HEK293 (cell line): ENCODE results near the gene CYP3A7.

ENCODE experiments used
- CTCF ChIP-seq: fragments of 450-650 bp; formaldehyde crosslinking; IDR thresholded peaks from 2 replicates; pipeline ENCODE4 v1.5.1; 2016; ENCODE audit warnings: missing biosample characterization, missing genetic modification characterization
- REST ChIP-seq: fragments of 450-650 bp; formaldehyde crosslinking; IDR thresholded peaks from 2 replicates; pipeline ENCODE4 v1.5.1; 2016; ENCODE audit warnings: missing biosample characterization, missing genetic modification characterization
- SALL2 ChIP-seq: fragments of 450-650 bp; formaldehyde crosslinking; IDR thresholded peaks from 2 replicates; pipeline ENCODE4 v1.5.0; 2017; ENCODE audit warnings: missing biosample characterization, mild to moderate bottlenecking, missing genetic modification characterization, borderline replicate concordance
- TCF7L2 ChIP-seq: IDR thresholded peaks from 2 replicates; pipeline ENCODE4 v1.6.1; 2011; ENCODE audit warnings: low read depth, mild to moderate bottlenecking, inconsistent platforms, low read length, moderate library complexity, borderline replicate concordance
- TRIM28 ChIP-seq: IDR thresholded peaks from 2 replicates; pipeline ENCODE4 v1.6.1; 2011; ENCODE audit warnings: low read length, control low read depth, borderline replicate concordance
- YY1 ChIP-seq: fragments of 450-650 bp; formaldehyde crosslinking; IDR thresholded peaks from 2 replicates; pipeline ENCODE4 v1.5.1; 2018; ENCODE audit warnings: missing biosample characterization, missing genetic modification characterization
- ZBTB49 ChIP-seq: fragments of 450-650 bp; formaldehyde crosslinking; IDR thresholded peaks from 2 replicates; pipeline ENCODE4 v1.5.1; 2016; ENCODE audit warnings: missing biosample characterization, missing genetic modification characterization, low read depth
- ZNF174 ChIP-seq: fragments of 450-650 bp; formaldehyde crosslinking; IDR thresholded peaks from 2 replicates; pipeline ENCODE4 v1.5.0; 2017; ENCODE audit warnings: missing biosample characterization, mild to moderate bottlenecking, missing genetic modification characterization
- ZNF221 ChIP-seq: fragments of 450-650 bp; formaldehyde crosslinking; IDR thresholded peaks from 2 replicates; pipeline ENCODE4 v1.5.1; 2017; ENCODE audit warnings: missing biosample characterization, missing genetic modification characterization, borderline replicate concordance
- ZNF24 ChIP-seq: fragments of 450-650 bp; formaldehyde crosslinking; IDR thresholded peaks from 2 replicates; pipeline ENCODE4 v1.5.1; 2016; ENCODE audit warnings: missing biosample characterization, missing genetic modification characterization
- ZNF274 ChIP-seq, 2 experiments: fragments of 200-500 bp in 1 of 2; fragments of 450-650 bp in 1 of 2; sonication (Bioruptor generic) in 1 of 2; formaldehyde crosslinking in 1 of 2; IDR thresholded peaks; 2 replicates each; pipeline versions ENCODE4 v1.5.1 to v1.6.1; 2014 to 2016; ENCODE audit warnings: borderline replicate concordance in 1 of 2, inconsistent platforms in 1 of 2, low read length in 1 of 2, missing biosample characterization in 1 of 2, missing genetic modification characterization in 1 of 2
- ZNF529 ChIP-seq: fragments of 450-650 bp; formaldehyde crosslinking; IDR thresholded peaks from 2 replicates; pipeline ENCODE4 v1.5.1; 2017; ENCODE audit warnings: missing genetic modification characterization, missing biosample characterization; ENCODE audit not compliant: insufficient replicate concordance
- ZNF530 ChIP-seq: fragments of 450-650 bp; formaldehyde crosslinking; IDR thresholded peaks from 2 replicates; pipeline ENCODE4 v1.5.1; 2016; ENCODE audit warnings: low read depth, missing biosample characterization, missing genetic modification characterization

- TF ChIP-seq TCF7L2, result no peak
- TF ChIP-seq REST (tag by site-specific recombination), result no peak
- no peak for TF ChIP-seq SALL2 (tag by site-specific recombination)
- no peak for TF ChIP-seq CTCF (tag by site-specific recombination)
- no peak for TF ChIP-seq TRIM28
- TF ChIP-seq ZNF174 (tag by site-specific recombination), result no peak
- TF ChIP-seq ZNF529 (tag by site-specific recombination), result no peak
- TF ChIP-seq YY1 (tag by site-specific recombination), result no peak
- no peak for TF ChIP-seq ZNF221
- TF ChIP-seq ZNF24, result no peak
- TF ChIP-seq ZBTB49 (tag by site-specific recombination), result no peak
- no peak for TF ChIP-seq ZNF530
- TF ChIP-seq ZNF274 (IDR thresholded peaks at IDR 0.05; ENCODE audit: low read length), result no peak
- TF ChIP-seq ZNF274 (tag by site-specific recombination; IDR thresholded peaks at IDR 0.05; ENCODE audit: borderline replicate concordance), result no peak
Measured at GRCh38 chr7:99740573-99741440, 5.8 kb upstream of the CYP3A7 start.
